Ovary (tissue), 3 donors: ENCODE data around the gene CDH10.

Source experiments
- CTCF ChIP-seq, 3 donors: fragments of 450-650 bp in 2 of 3; fragments of 200-600 bp in 1 of 3; IDR thresholded peaks; one replicate each; pipeline versions ENCODE4 v1.5.1 to v1.8.0; 2016 to 2022; ENCODE audit warnings: antibody characterized with exemption in 3 of 3, mild to moderate bottlenecking in 1 of 3
- EP300 ChIP-seq: sonication (generic); formaldehyde crosslinking; IDR thresholded peaks from one replicate; pipeline ENCODE4 v1.6.1; 2017; ENCODE audit warnings: antibody characterized with exemption
- POLR2A ChIP-seq: fragments of 450-650 bp; IDR thresholded peaks from one replicate; pipeline ENCODE4 v1.6.1; 2017; ENCODE audit warnings: antibody characterized with exemption, mild to moderate bottlenecking, moderate library complexity
- donor health status: DM: no; HTN: no; CAD: no.

GRCh38 chr5:24633715-24634325 lies 11.0 kb downstream of the CDH10 start:
- TF ChIP-seq CTCF (IDR thresholded peaks at IDR 0.05) = no peak
- TF ChIP-seq POLR2A = no peak
- no peak for TF ChIP-seq EP300
